ENCODE measurements around the gene UST.

The UST gene

DNA sequence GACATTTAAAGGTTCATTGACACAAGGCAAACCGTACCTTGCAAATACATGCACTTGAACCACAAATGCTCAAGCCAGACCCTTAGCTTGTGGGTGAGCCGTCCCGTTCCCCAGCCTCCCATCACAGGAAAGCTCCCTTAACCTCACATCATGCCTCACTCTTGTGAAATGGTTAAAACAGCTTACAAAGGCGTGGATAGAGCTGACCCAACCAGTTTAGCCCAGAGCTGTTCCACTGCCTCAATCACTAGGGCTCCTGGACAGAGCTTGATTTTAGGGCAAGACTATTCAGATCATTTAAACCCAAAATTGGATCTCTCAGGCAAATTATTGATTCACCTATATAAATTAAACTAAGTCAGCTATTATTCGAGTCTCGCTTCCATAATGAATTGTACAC is 341.1 kb downstream of the UST start:
- Histone ChIP-seq H3K27me3 (ENCODE audit: insufficient read depth, low read length, poor library complexity, severe bottlenecking) (no peaks in the 10 kb centered on the region), H2AFZ (ENCODE audit: low read length) (no peak overlapping the region), H3K4me1 (ENCODE audit: insufficient read depth, low read length, poor library complexity, severe bottlenecking) (no peaks in the 10 kb centered on the region), H4K20me1 (ENCODE audit: insufficient read depth, low read length, poor library complexity, severe bottlenecking) (no peaks in the 10 kb centered on the region), H3F3A (ENCODE audit: low read depth) (no peaks in the 10 kb centered on the region), H3K9me3 (ENCODE audit: insufficient read depth, low read depth, low read length) (no peaks in the 10 kb centered on the region), H3K9ac (ENCODE audit: low read depth, low read length, poor library complexity, severe bottlenecking) (no peak overlapping the region), H3K79me2 (ENCODE audit: insufficient read depth, low read length) (no peaks in the 10 kb centered on the region), H3K36me3 (ENCODE audit: insufficient read depth, low read length) (no peaks in the 10 kb centered on the region), H3K9me2 (replicated peaks; ENCODE audit: low read depth, low read length) (no peaks in the 10 kb centered on the region), H3K4me3 (ENCODE audit: low read length, poor library complexity, severe bottlenecking) (no peak overlapping the region), H3K4me2 (ENCODE audit: low read depth, low read length, poor library complexity, severe bottlenecking) (no peak overlapping the region)
- no peak for TF ChIP-seq EZH2phosphoT487 (IDR thresholded peaks at IDR 0.05; ENCODE audit: borderline replicate concordance)
- TF ChIP-seq CTCF (conservative IDR thresholded peaks at IDR 0.05; ENCODE audit: low read length) = no peak

DNA sequence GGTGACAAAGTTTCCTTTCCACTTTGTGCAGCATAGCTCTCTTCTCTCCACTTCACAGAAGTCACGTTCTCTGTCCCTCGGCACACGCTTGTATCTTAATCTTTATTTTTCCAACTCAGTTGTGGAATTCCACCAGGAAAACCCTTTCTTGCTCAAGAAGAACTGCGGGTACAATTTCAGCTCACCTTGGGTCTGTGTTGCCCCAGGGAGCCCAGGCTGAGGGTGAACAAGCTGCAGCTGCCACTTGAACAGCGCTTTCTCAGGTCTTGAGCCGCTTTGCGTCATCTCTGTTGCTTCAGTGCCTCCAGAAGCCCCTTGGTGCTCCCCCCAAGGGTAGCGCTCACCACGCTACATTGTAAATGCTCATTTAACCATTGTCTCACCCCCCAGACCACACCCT is 341.5 kb downstream of the UST start:
- Histone ChIP-seq H3K27me3 (ENCODE audit: insufficient read depth, low read length, poor library complexity, severe bottlenecking) (no peaks in the 10 kb centered on the region), H3K9me3 (ENCODE audit: insufficient read depth, low read depth, low read length) (no peaks in the 10 kb centered on the region), H2AFZ (ENCODE audit: low read length) (no peak overlapping the region), H3K4me2 (ENCODE audit: low read depth, low read length, poor library complexity, severe bottlenecking) (no peak overlapping the region), H3K79me2 (ENCODE audit: insufficient read depth, low read length) (no peaks in the 10 kb centered on the region), H3K9me2 (replicated peaks; ENCODE audit: low read depth, low read length) (no peaks in the 10 kb centered on the region), H3K36me3 (ENCODE audit: insufficient read depth, low read length) (no peaks in the 10 kb centered on the region), H3K4me3 (ENCODE audit: low read length, poor library complexity, severe bottlenecking) (no peak overlapping the region), H4K20me1 (ENCODE audit: insufficient read depth, low read length, poor library complexity, severe bottlenecking) (no peaks in the 10 kb centered on the region), H3F3A (ENCODE audit: low read depth) (no peaks in the 10 kb centered on the region), H3K9ac (ENCODE audit: low read depth, low read length, poor library complexity, severe bottlenecking) (no peak overlapping the region), H3K4me1 (ENCODE audit: insufficient read depth, low read length, poor library complexity, severe bottlenecking) (no peaks in the 10 kb centered on the region)
- no peak for TF ChIP-seq CTCF (conservative IDR thresholded peaks at IDR 0.05; ENCODE audit: low read length)
- TF ChIP-seq EZH2phosphoT487 (IDR thresholded peaks at IDR 0.05; ENCODE audit: borderline replicate concordance) = no peak

DNA sequence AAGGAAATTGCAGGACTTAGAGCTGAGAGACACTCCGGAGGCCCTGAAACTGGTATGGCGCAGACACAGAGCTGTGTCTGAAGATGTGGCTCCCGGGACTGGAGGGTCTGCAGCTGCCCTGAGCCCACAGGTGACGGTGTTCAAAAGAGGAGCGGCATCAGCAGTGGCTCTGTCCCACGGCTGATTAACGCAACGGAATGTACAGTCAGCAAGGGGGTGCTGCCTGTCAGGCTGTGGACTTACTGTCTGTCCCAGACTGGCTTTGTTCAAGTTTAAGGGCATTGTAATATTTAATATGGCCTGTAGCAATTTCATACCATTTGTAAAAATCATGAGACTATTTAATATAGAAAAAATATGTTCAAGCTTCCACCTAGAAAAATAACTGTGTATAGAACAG is 342.7 kb downstream of the UST start:
- peak; percentile 36 for TF ChIP-seq CTCF (conservative IDR thresholded peaks at IDR 0.05; ENCODE audit: low read length)
- TF ChIP-seq EZH2phosphoT487 (IDR thresholded peaks at IDR 0.05; ENCODE audit: borderline replicate concordance) = no peak
- Histone ChIP-seq H3K9me3 (ENCODE audit: insufficient read depth, low read depth, low read length) (no peaks in the 10 kb centered on the region), H3K36me3 (ENCODE audit: insufficient read depth, low read length) (no peaks in the 10 kb centered on the region), H3K9ac (ENCODE audit: low read depth, low read length, poor library complexity, severe bottlenecking) (no peak overlapping the region), H3K9me2 (replicated peaks; ENCODE audit: low read depth, low read length) (no peaks in the 10 kb centered on the region), H3K79me2 (ENCODE audit: insufficient read depth, low read length) (no peaks in the 10 kb centered on the region), H3K4me3 (ENCODE audit: low read length, poor library complexity, severe bottlenecking) (no peak overlapping the region), H3K4me2 (ENCODE audit: low read depth, low read length, poor library complexity, severe bottlenecking) (no peak overlapping the region), H3K27me3 (ENCODE audit: insufficient read depth, low read length, poor library complexity, severe bottlenecking) (no peaks in the 10 kb centered on the region), H4K20me1 (ENCODE audit: insufficient read depth, low read length, poor library complexity, severe bottlenecking) (no peaks in the 10 kb centered on the region), H3F3A (ENCODE audit: low read depth) (no peaks in the 10 kb centered on the region), H2AFZ (ENCODE audit: low read length) (no peak overlapping the region), H3K4me1 (ENCODE audit: insufficient read depth, low read length, poor library complexity, severe bottlenecking) (no peaks in the 10 kb centered on the region)

Measured in Loucy (cell line).